Brain microvascular endothelial cell (primary cell): ENCODE data around the gene ZBTB24.

Source experiments
- DNase-seq: peaks from one replicate; pipeline ENCODE4 v3.0.0-alpha.2; 2020
- H3K27ac ChIP-seq: fragments of 250-450 bp; sonication (Bioruptor Pico); 2 replicates; pipeline ENCODE4 v1.5.1; 2020; ENCODE audit warnings: mild to moderate bottlenecking, moderate library complexity
- H3K27me3 ChIP-seq: fragments of 250-450 bp; sonication (Bioruptor Pico); replicated peaks from 2 replicates; pipeline ENCODE4 v1.5.1; 2020; ENCODE audit warnings: mild to moderate bottlenecking
- H3K36me3 ChIP-seq: fragments of 250-450 bp; sonication (Bioruptor Pico); replicated peaks from 2 replicates; pipeline ENCODE4 v1.5.1; 2020; ENCODE audit warnings: mild to moderate bottlenecking
- H3K4me3 ChIP-seq: 2 replicates; pipeline ENCODE4 v1.5.1; 2011; ENCODE audit warnings: low read depth, mild to moderate bottlenecking, control low read depth, low read length, moderate library complexity
- CTCF ChIP-seq: IDR thresholded peaks from 2 replicates; pipeline ENCODE4 v1.5.1; 2011; ENCODE audit warnings: low read depth, mild to moderate bottlenecking, moderate library complexity, low read length, control low read depth, inconsistent platforms; ENCODE audit errors: missing control alignments
- in situ Hi-C: cut with HindIII; loops from 2 replicates; pipeline ENCODE4 v1.10.0; 2017; ENCODE audit warnings: low sequenced_read_pairs, low pct_ligation_motif_present

Gene ZBTB24

GRCh38 chr6:109482905-109483734 is at the start of gene ZBTB24:
TSS of gene ZBTB24 (minus strand) at chr6:109483219. CDS start at chr6:109482026, 1,193 bp downstream.
- peak; percentile 68 for DNase-seq
- in situ Hi-C loops, result no loop called here
- Histone ChIP-seq H3K4me3 (peak within 1 kb of the TSS; percentile 72), H3K36me3 (peaks cover 15% of the 10 kb centered on the region), H3K27me3 (no peaks in the 10 kb centered on the region), H3K27ac (peak within 1 kb of the TSS; percentile 69)
- TF ChIP-seq CTCF, result no peak

- no peak for TF ChIP-seq CTCF
- no peak for DNase-seq
- Histone ChIP-seq H3K4me3 (no peak overlapping the region), H3K36me3 (no peaks in the 10 kb centered on the region), H3K27ac (no peak overlapping the region), H3K27me3 (no peaks in the 10 kb centered on the region)
- in situ Hi-C loops, result no loop called here
Observed at GRCh38 chr6:109531446-109531845, 48.4 kb upstream of the ZBTB24 start.

- no peaks in the 10 kb centered on the region for H3K36me3 ChIP-seq
- H3K4me3 ChIP-seq, result no peak overlapping the region
- no peak for DNase-seq
- peak; percentile 58 for TF ChIP-seq CTCF
- H3K27me3 ChIP-seq, result no peaks in the 10 kb centered on the region
- no peak overlapping the region for H3K27ac ChIP-seq
- in situ Hi-C loops, result no loop called here
Observed at GRCh38 chr6:109527989-109528388, 45.0 kb upstream of the ZBTB24 start.

- H3K4me3 ChIP-seq, result no peak overlapping the region
- no peaks in the 10 kb centered on the region for H3K36me3 ChIP-seq
- peak; percentile 74 for DNase-seq
- H3K27ac ChIP-seq, result no peak overlapping the region
- peak; percentile 71 for TF ChIP-seq CTCF
- in situ Hi-C loops, result no loop called here
- H3K27me3 ChIP-seq, result no peaks in the 10 kb centered on the region
Observed at GRCh38 chr6:109526905-109527628, 44.0 kb upstream of the ZBTB24 start.

- DNase-seq, result no peak
- Histone ChIP-seq H3K27ac (no peak overlapping the region), H3K4me3 (no peak overlapping the region), H3K36me3 (no peaks in the 10 kb centered on the region), H3K27me3 (no peaks in the 10 kb centered on the region)
- in situ Hi-C loops, result no loop called here
- TF ChIP-seq CTCF, result no peak
Observed at GRCh38 chr6:109524129-109524528, 41.1 kb upstream of the ZBTB24 start.
